Neural cell (in vitro differentiated cells): Measurements from ENCODE around the gene DPP6.

Experiments
- EP300 ChIP-seq: fragments of 450-650 bp; conservative IDR thresholded peaks from 2 replicates; pipeline ENCODE4 v1.6.1; 2014; ENCODE audit warnings: antibody characterized with exemption, mild to moderate bottlenecking, moderate library complexity; ENCODE audit not compliant: poor library complexity, severe bottlenecking
- EZH2 ChIP-seq: fragments of 200-600, 300-800 bp; shearing (Covaris generic), sonication (generic); IDR thresholded peaks from 2 replicates; pipeline ENCODE4 v1.6.1; 2014; ENCODE audit warnings: antibody characterized with exemption, low read length, borderline replicate concordance, mild to moderate bottlenecking; ENCODE audit not compliant: insufficient read depth, poor library complexity, severe bottlenecking
- MXI1 ChIP-seq: fragments of 450-650 bp; conservative IDR thresholded peaks from 2 replicates; pipeline ENCODE4 v1.6.1; 2014; ENCODE audit warnings: antibody characterized with exemption, mild to moderate bottlenecking; ENCODE audit not compliant: poor library complexity, severe bottlenecking
- POLR2AphosphoS5 ChIP-seq: IDR thresholded peaks from 2 replicates; pipeline ENCODE4 v1.6.1; 2012
- RAD21 ChIP-seq: fragments of 450-650 bp; conservative IDR thresholded peaks from 2 replicates; pipeline ENCODE4 v1.6.1; 2014; ENCODE audit warnings: antibody characterized with exemption, mild to moderate bottlenecking, moderate library complexity
- TAF1 ChIP-seq: IDR thresholded peaks from 2 replicates; pipeline ENCODE4 v1.6.1; 2012; ENCODE audit warnings: low read depth
- TF ChIP-seq, protein P1 (sequence below): fragments of 450-650 bp; IDR thresholded peaks from 2 replicates; pipeline ENCODE4 v1.5.1; 2014; ENCODE audit warnings: antibody characterized with exemption, mild to moderate bottlenecking, moderate library complexity; ENCODE audit not compliant: poor library complexity, severe bottlenecking
- TF ChIP-seq, protein P2 (sequence below): IDR thresholded peaks from 2 replicates; pipeline ENCODE4 v1.6.1; 2012; ENCODE audit warnings: borderline replicate concordance

- TF ChIP-seq MXI1 (no peak), TAF1 (no peak), EZH2 (no peak), EP300 (no peak), POLR2AphosphoS5 (no peak), RAD21 (no peak)
- TF ChIP-seq, protein P1, sequence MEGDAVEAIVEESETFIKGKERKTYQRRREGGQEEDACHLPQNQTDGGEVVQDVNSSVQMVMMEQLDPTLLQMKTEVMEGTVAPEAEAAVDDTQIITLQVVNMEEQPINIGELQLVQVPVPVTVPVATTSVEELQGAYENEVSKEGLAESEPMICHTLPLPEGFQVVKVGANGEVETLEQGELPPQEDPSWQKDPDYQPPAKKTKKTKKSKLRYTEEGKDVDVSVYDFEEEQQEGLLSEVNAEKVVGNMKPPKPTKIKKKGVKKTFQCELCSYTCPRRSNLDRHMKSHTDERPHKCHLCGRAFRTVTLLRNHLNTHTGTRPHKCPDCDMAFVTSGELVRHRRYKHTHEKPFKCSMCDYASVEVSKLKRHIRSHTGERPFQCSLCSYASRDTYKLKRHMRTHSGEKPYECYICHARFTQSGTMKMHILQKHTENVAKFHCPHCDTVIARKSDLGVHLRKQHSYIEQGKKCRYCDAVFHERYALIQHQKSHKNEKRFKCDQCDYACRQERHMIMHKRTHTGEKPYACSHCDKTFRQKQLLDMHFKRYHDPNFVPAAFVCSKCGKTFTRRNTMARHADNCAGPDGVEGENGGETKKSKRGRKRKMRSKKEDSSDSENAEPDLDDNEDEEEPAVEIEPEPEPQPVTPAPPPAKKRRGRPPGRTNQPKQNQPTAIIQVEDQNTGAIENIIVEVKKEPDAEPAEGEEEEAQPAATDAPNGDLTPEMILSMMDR, result no peak
- TF ChIP-seq, protein P2, sequence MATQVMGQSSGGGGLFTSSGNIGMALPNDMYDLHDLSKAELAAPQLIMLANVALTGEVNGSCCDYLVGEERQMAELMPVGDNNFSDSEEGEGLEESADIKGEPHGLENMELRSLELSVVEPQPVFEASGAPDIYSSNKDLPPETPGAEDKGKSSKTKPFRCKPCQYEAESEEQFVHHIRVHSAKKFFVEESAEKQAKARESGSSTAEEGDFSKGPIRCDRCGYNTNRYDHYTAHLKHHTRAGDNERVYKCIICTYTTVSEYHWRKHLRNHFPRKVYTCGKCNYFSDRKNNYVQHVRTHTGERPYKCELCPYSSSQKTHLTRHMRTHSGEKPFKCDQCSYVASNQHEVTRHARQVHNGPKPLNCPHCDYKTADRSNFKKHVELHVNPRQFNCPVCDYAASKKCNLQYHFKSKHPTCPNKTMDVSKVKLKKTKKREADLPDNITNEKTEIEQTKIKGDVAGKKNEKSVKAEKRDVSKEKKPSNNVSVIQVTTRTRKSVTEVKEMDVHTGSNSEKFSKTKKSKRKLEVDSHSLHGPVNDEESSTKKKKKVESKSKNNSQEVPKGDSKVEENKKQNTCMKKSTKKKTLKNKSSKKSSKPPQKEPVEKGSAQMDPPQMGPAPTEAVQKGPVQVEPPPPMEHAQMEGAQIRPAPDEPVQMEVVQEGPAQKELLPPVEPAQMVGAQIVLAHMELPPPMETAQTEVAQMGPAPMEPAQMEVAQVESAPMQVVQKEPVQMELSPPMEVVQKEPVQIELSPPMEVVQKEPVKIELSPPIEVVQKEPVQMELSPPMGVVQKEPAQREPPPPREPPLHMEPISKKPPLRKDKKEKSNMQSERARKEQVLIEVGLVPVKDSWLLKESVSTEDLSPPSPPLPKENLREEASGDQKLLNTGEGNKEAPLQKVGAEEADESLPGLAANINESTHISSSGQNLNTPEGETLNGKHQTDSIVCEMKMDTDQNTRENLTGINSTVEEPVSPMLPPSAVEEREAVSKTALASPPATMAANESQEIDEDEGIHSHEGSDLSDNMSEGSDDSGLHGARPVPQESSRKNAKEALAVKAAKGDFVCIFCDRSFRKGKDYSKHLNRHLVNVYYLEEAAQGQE, result no peak
Observed at GRCh38 chr7:154750353-154750801, 698.2 kb downstream of the DPP6 start.
